ENCODE results near the gene PACS1. TPM values are rescaled to one million over a fixed set of nuclear protein-coding genes. Genes with fewer than 3 reads are reported as not detected.

The PACS1 gene
- polyA plus RNA-seq, 1 donor (not counting 4 experiments of a cell fraction or from before 2014, with no cell fraction given) = 14.9 TPM

DNA sequence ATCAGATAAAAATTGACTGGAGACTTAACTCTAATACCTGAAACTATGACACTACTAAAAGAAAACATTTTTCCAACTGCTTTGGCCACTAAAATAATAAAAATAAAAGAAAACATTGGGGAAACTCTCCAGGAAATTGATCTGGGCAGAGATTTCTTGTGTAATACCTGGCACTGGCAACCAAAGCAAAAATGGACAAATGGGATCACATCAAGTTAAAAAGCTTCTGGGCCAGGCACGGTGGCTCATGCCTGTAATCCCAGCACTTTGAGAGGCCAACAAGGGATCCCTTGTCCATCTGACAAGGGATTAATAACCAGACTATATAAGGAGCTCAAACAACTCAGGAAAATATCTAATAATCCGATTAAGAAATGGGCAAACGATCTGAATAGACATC, 133.8 kb downstream of the PACS1 start:
- H3K4me2 ChIP-seq (ENCODE audit: control insufficient read depth, extremely low read depth, insufficient read depth, low read depth, low read length) = no peak overlapping the region
- no peak overlapping the region for H2AFZ ChIP-seq (ENCODE audit: control insufficient read depth, low read length)
- H3K79me2 ChIP-seq (ENCODE audit: control insufficient read depth, insufficient read depth, low read length) = no peaks in the 10 kb centered on the region
- no peaks in the 10 kb centered on the region for H3K9me1 ChIP-seq (ENCODE audit: control insufficient read depth, extremely low read depth, insufficient read depth, low read length)
- H3K27ac ChIP-seq (ENCODE audit: control insufficient read depth, insufficient read depth, low read length) = no peak overlapping the region
- no peak for FAIRE-seq
- H3K4me3 ChIP-seq (ENCODE audit: control insufficient read depth in 2 of 3, extremely low read depth in 1 of 3, insufficient read depth in 2 of 3, low read depth in 1 of 3, low read length in 3 of 3) = no peak overlapping the region
- H3K9me3 ChIP-seq (ENCODE audit: control insufficient read depth, low read depth, low read length) = peaks cover 2% of the 10 kb centered on the region
- DNase-seq (ENCODE audit: low read depth, low spot score) = no peak
- H4K20me1 ChIP-seq (ENCODE audit: control insufficient read depth, extremely low read depth, insufficient read depth, low read length) = no peaks in the 10 kb centered on the region
- TF ChIP-seq, protein P1, sequence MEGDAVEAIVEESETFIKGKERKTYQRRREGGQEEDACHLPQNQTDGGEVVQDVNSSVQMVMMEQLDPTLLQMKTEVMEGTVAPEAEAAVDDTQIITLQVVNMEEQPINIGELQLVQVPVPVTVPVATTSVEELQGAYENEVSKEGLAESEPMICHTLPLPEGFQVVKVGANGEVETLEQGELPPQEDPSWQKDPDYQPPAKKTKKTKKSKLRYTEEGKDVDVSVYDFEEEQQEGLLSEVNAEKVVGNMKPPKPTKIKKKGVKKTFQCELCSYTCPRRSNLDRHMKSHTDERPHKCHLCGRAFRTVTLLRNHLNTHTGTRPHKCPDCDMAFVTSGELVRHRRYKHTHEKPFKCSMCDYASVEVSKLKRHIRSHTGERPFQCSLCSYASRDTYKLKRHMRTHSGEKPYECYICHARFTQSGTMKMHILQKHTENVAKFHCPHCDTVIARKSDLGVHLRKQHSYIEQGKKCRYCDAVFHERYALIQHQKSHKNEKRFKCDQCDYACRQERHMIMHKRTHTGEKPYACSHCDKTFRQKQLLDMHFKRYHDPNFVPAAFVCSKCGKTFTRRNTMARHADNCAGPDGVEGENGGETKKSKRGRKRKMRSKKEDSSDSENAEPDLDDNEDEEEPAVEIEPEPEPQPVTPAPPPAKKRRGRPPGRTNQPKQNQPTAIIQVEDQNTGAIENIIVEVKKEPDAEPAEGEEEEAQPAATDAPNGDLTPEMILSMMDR (optimal IDR thresholded peaks at IDR 0.05 in 1 of 3, IDR thresholded peaks at IDR 0.05 in 1 of 3, conservative IDR thresholded peaks at IDR 0.05 in 1 of 3; ENCODE audit: extremely low read depth in 1 of 3, insufficient read depth in 2 of 3, low read length in 3 of 3) = no peak
- TF ChIP-seq EZH2 (IDR thresholded peaks at IDR 0.05; ENCODE audit: low read length) = no peak
- H3K4me1 ChIP-seq (ENCODE audit: control insufficient read depth, extremely low read depth, insufficient read depth, low read length) = no peaks in the 10 kb centered on the region
- no peaks in the 10 kb centered on the region for H3K27me3 ChIP-seq (ENCODE audit: control insufficient read depth, extremely low read depth, insufficient read depth, low read length)
- no peaks in the 10 kb centered on the region for H3K36me3 ChIP-seq (ENCODE audit: control insufficient read depth in 2 of 2, extremely low read depth in 1 of 2, insufficient read depth in 2 of 2, low read length in 2 of 2)
- H3K9ac ChIP-seq (ENCODE audit: control insufficient read depth, extremely low read depth, insufficient read depth, low read length) = no peak overlapping the region
- dilution Hi-C loops (cut with MboI; ENCODE audit: extremely low pct_ligation_motif_present, low sequenced_read_pairs) = no loop called here

DNA sequence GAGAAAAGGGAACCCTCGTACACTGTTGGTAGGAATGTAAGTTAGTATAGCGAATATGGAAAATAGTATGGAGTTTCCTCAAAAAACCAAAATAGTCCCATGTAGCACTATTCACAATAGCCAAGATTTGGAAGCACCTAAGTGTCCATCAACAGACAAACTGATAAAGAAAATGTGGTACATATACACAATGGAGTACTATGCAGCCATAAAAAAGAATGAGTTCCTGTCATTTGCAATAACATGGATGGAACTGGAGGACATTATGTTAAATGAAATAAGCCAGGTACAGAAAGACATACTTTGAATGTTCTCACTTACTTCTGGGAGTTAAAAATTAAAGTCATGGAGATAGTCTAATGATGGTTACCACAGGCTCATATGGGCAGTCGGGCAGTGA, 134.3 kb downstream of the PACS1 start:
- TF ChIP-seq, protein P1 (optimal IDR thresholded peaks at IDR 0.05 in 1 of 3, IDR thresholded peaks at IDR 0.05 in 1 of 3, conservative IDR thresholded peaks at IDR 0.05 in 1 of 3; ENCODE audit: extremely low read depth in 1 of 3, insufficient read depth in 2 of 3, low read length in 3 of 3) = no peak
- TF ChIP-seq EZH2 (IDR thresholded peaks at IDR 0.05; ENCODE audit: low read length) = no peak
- H3K4me3 ChIP-seq (ENCODE audit: control insufficient read depth in 2 of 3, extremely low read depth in 1 of 3, insufficient read depth in 2 of 3, low read depth in 1 of 3, low read length in 3 of 3) = no peak overlapping the region
- H3K27me3 ChIP-seq (ENCODE audit: control insufficient read depth, extremely low read depth, insufficient read depth, low read length) = no peaks in the 10 kb centered on the region
- H3K9ac ChIP-seq (ENCODE audit: control insufficient read depth, extremely low read depth, insufficient read depth, low read length) = no peak overlapping the region
- H3K9me1 ChIP-seq (ENCODE audit: control insufficient read depth, extremely low read depth, insufficient read depth, low read length) = no peaks in the 10 kb centered on the region
- dilution Hi-C loops (cut with MboI; ENCODE audit: extremely low pct_ligation_motif_present, low sequenced_read_pairs) = no loop called here
- no peak overlapping the region for H3K4me2 ChIP-seq (ENCODE audit: control insufficient read depth, extremely low read depth, insufficient read depth, low read depth, low read length)
- H3K79me2 ChIP-seq (ENCODE audit: control insufficient read depth, insufficient read depth, low read length) = no peaks in the 10 kb centered on the region
- H3K27ac ChIP-seq (ENCODE audit: control insufficient read depth, insufficient read depth, low read length) = no peak overlapping the region
- H2AFZ ChIP-seq (ENCODE audit: control insufficient read depth, low read length) = no peak overlapping the region
- DNase-seq (ENCODE audit: low read depth, low spot score) (no peak), FAIRE-seq (no peak)
- no peaks in the 10 kb centered on the region for H4K20me1 ChIP-seq (ENCODE audit: control insufficient read depth, extremely low read depth, insufficient read depth, low read length)
- no peaks in the 10 kb centered on the region for H3K4me1 ChIP-seq (ENCODE audit: control insufficient read depth, extremely low read depth, insufficient read depth, low read length)
- peaks cover 2% of the 10 kb centered on the region for H3K9me3 ChIP-seq (ENCODE audit: control insufficient read depth, low read depth, low read length)
- H3K36me3 ChIP-seq (ENCODE audit: control insufficient read depth in 2 of 2, extremely low read depth in 1 of 2, insufficient read depth in 2 of 2, low read length in 2 of 2) = no peaks in the 10 kb centered on the region
